ENCODE results near the gene EXTL1. TPM values are rescaled to one million over a fixed set of nuclear protein-coding genes. Genes with fewer than 3 reads are reported as not detected.

The EXTL1 gene
- total and polyA plus RNA-seq, 2 donors from 2014 or later, result 0.28 to 0.45 TPM

GRCh38 chr1:26025060-26025459 lies 3.5 kb downstream of the EXTL1 start:
- TF ChIP-seq CTCF (IDR thresholded peaks at IDR 0.05; ENCODE audit: borderline replicate concordance, extremely low read depth, insufficient read depth), result no peak
- H3K4me1 ChIP-seq (ENCODE audit: control insufficient read depth in 2 of 3, insufficient read depth in 2 of 3, low read depth in 1 of 3, low read length in 3 of 3), result no peaks in the 10 kb centered on the region
- FAIRE-seq, result no peak
- no peak overlapping the region for H3K27ac ChIP-seq (ENCODE audit: low read depth in 2 of 2, low read length in 2 of 2)
- H3K9me3 ChIP-seq (ENCODE audit: control insufficient read depth in 2 of 3, insufficient read depth in 1 of 3, low read length in 3 of 3), result no peaks in the 10 kb centered on the region
- no peak overlapping the region for H3K4me3 ChIP-seq (ENCODE audit: low read length in 3 of 3)
- intact Hi-C loops (cut with DNase I), result no loop called here
- DNase-seq, result no peak
- H3K36me3 ChIP-seq (ENCODE audit: control insufficient read depth in 2 of 3, insufficient read depth in 3 of 3, low read length in 3 of 3), result no peaks in the 10 kb centered on the region
- H3K9ac ChIP-seq (ENCODE audit: low read length in 3 of 3), result no peak overlapping the region
- H3K27me3 ChIP-seq (ENCODE audit: control insufficient read depth, insufficient read depth, low read length), result no peaks in the 10 kb centered on the region

GRCh38 chr1:26025517-26025916 lies 3.9 kb downstream of the EXTL1 start:
- Histone ChIP-seq H3K36me3 (ENCODE audit: control insufficient read depth in 2 of 3, insufficient read depth in 3 of 3, low read length in 3 of 3) (no peaks in the 10 kb centered on the region), H3K9ac (ENCODE audit: low read length in 3 of 3) (no peak overlapping the region), H3K9me3 (ENCODE audit: control insufficient read depth in 2 of 3, insufficient read depth in 1 of 3, low read length in 3 of 3) (no peaks in the 10 kb centered on the region), H3K4me1 (ENCODE audit: control insufficient read depth in 2 of 3, insufficient read depth in 2 of 3, low read depth in 1 of 3, low read length in 3 of 3) (no peaks in the 10 kb centered on the region), H3K27me3 (ENCODE audit: control insufficient read depth, insufficient read depth, low read length) (no peaks in the 10 kb centered on the region), H3K4me3 (ENCODE audit: low read length in 3 of 3) (no peak overlapping the region), H3K27ac (ENCODE audit: low read depth in 2 of 2, low read length in 2 of 2) (no peak overlapping the region)
- no peak for TF ChIP-seq CTCF (IDR thresholded peaks at IDR 0.05; ENCODE audit: borderline replicate concordance, extremely low read depth, insufficient read depth)
- DNase-seq (no peak), FAIRE-seq (no peak)
- intact Hi-C loops (cut with DNase I), result no loop called here

- Histone ChIP-seq H3K9me3 (ENCODE audit: control insufficient read depth in 2 of 3, insufficient read depth in 1 of 3, low read length in 3 of 3) (no peaks in the 10 kb centered on the region), H3K27me3 (ENCODE audit: control insufficient read depth, insufficient read depth, low read length) (no peaks in the 10 kb centered on the region), H3K9ac (ENCODE audit: low read length in 3 of 3) (no peak overlapping the region), H3K36me3 (ENCODE audit: control insufficient read depth in 2 of 3, insufficient read depth in 3 of 3, low read length in 3 of 3) (no peaks in the 10 kb centered on the region), H3K4me1 (ENCODE audit: control insufficient read depth in 2 of 3, insufficient read depth in 2 of 3, low read depth in 1 of 3, low read length in 3 of 3) (no peaks in the 10 kb centered on the region), H3K4me3 (ENCODE audit: low read length in 3 of 3) (no peak overlapping the region), H3K27ac (ENCODE audit: low read depth in 2 of 2, low read length in 2 of 2) (no peak overlapping the region)
- FAIRE-seq (no peak), DNase-seq (no peak)
- TF ChIP-seq CTCF (IDR thresholded peaks at IDR 0.05; ENCODE audit: borderline replicate concordance, extremely low read depth, insufficient read depth), result no peak
- intact Hi-C loops (cut with DNase I), result no loop called here
Observed at GRCh38 chr1:26027716-26028489, 6.3 kb downstream of the EXTL1 start.

Measured in kidney (tissue), 14 donors.